Neural progenitor cell (in vitro differentiated cells): Measurements from ENCODE around the gene PLAAT4.

ENCODE experiments used
- EZH2 ChIP-seq: fragments of 200-600 bp; sonication (generic); IDR thresholded peaks from 2 replicates; pipeline ENCODE4 v1.6.1; 2017; ENCODE audit warnings: antibody characterized with exemption, mild to moderate bottlenecking, moderate library complexity
- EZH2phosphoT487 ChIP-seq: fragments of 200-600 bp; sonication (generic); IDR thresholded peaks from 2 replicates; pipeline ENCODE4 v1.6.1; 2017; ENCODE audit warnings: antibody characterized with exemption
- TF ChIP-seq, protein P1 (sequence below): fragments of 200-600 bp; sonication (generic); IDR thresholded peaks from 2 replicates; pipeline ENCODE4 v1.5.1; 2017; ENCODE audit warnings: antibody characterized with exemption, mild to moderate bottlenecking

DNA sequence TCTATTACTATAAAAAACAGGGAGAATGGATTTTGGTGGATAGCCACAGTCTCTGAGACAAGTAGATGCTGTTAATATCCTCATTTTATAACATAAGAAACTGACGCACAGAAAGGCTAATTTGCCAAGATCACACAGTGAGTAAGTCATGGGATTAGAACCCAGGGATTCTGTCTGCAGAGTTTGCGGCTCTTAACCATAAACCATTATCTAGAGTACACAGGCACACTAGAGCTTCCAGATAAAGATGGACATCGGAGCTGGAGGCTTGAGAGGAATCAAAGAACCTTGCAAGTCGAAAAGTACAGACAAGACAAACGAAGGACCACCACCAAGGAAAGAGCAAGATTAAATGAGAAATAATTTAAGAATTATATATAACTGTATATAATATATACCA is 19.5 kb upstream of the PLAAT4 start:
- TF ChIP-seq EZH2 = no peak
- no peak for TF ChIP-seq EZH2phosphoT487
- TF ChIP-seq, protein P1, sequence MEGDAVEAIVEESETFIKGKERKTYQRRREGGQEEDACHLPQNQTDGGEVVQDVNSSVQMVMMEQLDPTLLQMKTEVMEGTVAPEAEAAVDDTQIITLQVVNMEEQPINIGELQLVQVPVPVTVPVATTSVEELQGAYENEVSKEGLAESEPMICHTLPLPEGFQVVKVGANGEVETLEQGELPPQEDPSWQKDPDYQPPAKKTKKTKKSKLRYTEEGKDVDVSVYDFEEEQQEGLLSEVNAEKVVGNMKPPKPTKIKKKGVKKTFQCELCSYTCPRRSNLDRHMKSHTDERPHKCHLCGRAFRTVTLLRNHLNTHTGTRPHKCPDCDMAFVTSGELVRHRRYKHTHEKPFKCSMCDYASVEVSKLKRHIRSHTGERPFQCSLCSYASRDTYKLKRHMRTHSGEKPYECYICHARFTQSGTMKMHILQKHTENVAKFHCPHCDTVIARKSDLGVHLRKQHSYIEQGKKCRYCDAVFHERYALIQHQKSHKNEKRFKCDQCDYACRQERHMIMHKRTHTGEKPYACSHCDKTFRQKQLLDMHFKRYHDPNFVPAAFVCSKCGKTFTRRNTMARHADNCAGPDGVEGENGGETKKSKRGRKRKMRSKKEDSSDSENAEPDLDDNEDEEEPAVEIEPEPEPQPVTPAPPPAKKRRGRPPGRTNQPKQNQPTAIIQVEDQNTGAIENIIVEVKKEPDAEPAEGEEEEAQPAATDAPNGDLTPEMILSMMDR = no peak
